ENCODE data around the gene HS3ST4.

DNA sequence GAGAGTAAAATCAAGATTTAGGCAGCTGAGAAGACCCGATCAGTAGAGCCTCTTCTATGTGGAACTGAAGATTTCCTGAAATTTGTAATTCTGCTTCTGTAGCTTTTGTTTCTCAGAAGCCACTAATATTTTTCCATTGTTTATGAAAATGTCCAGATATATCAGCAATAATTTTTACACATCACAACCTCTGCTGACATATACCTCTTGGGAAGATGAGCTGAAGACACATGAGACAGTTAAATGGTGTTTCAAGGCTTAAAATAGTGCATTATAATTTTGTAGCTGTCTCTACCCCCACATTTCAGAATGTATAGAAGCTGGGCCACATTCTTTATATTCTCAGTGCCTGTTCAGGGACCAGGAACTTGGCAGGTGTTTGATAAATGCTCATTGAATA, 320.6 kb downstream of the HS3ST4 start:
- no peak for TF ChIP-seq POLR2A (IDR thresholded peaks at IDR 0.05)
- TF ChIP-seq, protein P1, sequence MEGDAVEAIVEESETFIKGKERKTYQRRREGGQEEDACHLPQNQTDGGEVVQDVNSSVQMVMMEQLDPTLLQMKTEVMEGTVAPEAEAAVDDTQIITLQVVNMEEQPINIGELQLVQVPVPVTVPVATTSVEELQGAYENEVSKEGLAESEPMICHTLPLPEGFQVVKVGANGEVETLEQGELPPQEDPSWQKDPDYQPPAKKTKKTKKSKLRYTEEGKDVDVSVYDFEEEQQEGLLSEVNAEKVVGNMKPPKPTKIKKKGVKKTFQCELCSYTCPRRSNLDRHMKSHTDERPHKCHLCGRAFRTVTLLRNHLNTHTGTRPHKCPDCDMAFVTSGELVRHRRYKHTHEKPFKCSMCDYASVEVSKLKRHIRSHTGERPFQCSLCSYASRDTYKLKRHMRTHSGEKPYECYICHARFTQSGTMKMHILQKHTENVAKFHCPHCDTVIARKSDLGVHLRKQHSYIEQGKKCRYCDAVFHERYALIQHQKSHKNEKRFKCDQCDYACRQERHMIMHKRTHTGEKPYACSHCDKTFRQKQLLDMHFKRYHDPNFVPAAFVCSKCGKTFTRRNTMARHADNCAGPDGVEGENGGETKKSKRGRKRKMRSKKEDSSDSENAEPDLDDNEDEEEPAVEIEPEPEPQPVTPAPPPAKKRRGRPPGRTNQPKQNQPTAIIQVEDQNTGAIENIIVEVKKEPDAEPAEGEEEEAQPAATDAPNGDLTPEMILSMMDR (IDR thresholded peaks at IDR 0.05): no peak
- no peak for TF ChIP-seq POLR2AphosphoS5 (IDR thresholded peaks at IDR 0.05)
